Endothelial cell (in vitro differentiated cells): ENCODE results near the gene DOCK6. TPM values are rescaled to one million over a fixed set of nuclear protein-coding genes. Genes with fewer than 3 reads are reported as not detected.

ENCODE experiments used
- DNase-seq: peaks from one replicate; pipeline ENCODE4 v3.0.0; 2021; ENCODE audit warnings: low spot score
- H3K27ac Mint-ChIP-seq: one replicate; pipeline ENCODE4 v1.8.0; 2021; ENCODE audit warnings: mixed read lengths, inconsistent platforms; ENCODE audit not compliant: unreplicated experiment
- H3K27me3 Mint-ChIP-seq: one replicate; pipeline ENCODE4 v1.8.0; 2021; ENCODE audit warnings: mild to moderate bottlenecking, moderate library complexity, mixed read lengths, inconsistent platforms; ENCODE audit not compliant: unreplicated experiment
- H3K36me3 Mint-ChIP-seq: one replicate; pipeline ENCODE4 v1.8.0; 2021; ENCODE audit warnings: mild to moderate bottlenecking, low read depth, mixed read lengths, inconsistent platforms; ENCODE audit not compliant: unreplicated experiment
- H3K4me1 Mint-ChIP-seq: one replicate; pipeline ENCODE4 v1.8.0; 2021; ENCODE audit warnings: mild to moderate bottlenecking, mixed read lengths, inconsistent platforms; ENCODE audit not compliant: unreplicated experiment
- H3K4me3 Mint-ChIP-seq: one replicate; pipeline ENCODE4 v1.8.0; 2021; ENCODE audit warnings: mild to moderate bottlenecking, mixed read lengths, inconsistent platforms; ENCODE audit not compliant: unreplicated experiment
- H3K9me3 Mint-ChIP-seq: one replicate; pipeline ENCODE4 v1.8.0; 2021; ENCODE audit warnings: mixed read lengths, inconsistent platforms; ENCODE audit not compliant: unreplicated experiment
- CTCF ChIP-seq: fragments of 200-600 bp; sonication (generic); IDR thresholded peaks from one replicate; pipeline ENCODE4 v1.5.0; 2021; ENCODE audit warnings: antibody characterized with exemption; ENCODE audit not compliant: unreplicated experiment
- total RNA-seq: library from RNA; stranded (reverse); fragmentation: NEBNext Ultra II Directional; extraction: Animal tissue kit (Norgen Biotek cat#: 25700); gene quantifications from one replicate; pipeline ENCODE4 v1.2.1, GENCODE V29; 2021; ENCODE audit not compliant: unreplicated experiment

The DOCK6 gene
- total RNA-seq, 1 donor from 2014 or later: 411 TPM

GRCh38 chr19:11256189-11256588 lies 6.1 kb downstream of the DOCK6 start:
- H3K4me1 Mint-ChIP-seq: peaks cover 38% of the 10 kb centered on the region
- peak; percentile 42 for DNase-seq
- peaks cover 5% of the 10 kb centered on the region for H3K27me3 Mint-ChIP-seq
- peaks cover 11% of the 10 kb centered on the region for H3K36me3 Mint-ChIP-seq
- H3K27ac Mint-ChIP-seq: no peak overlapping the region
- no peak for TF ChIP-seq CTCF
- no peaks in the 10 kb centered on the region for H3K9me3 Mint-ChIP-seq
- peak overlapping the region; percentile 42 for H3K4me3 Mint-ChIP-seq

- H3K9me3 Mint-ChIP-seq: no peaks in the 10 kb centered on the region
- H3K27me3 Mint-ChIP-seq: no peaks in the 10 kb centered on the region
- no peak overlapping the region for H3K27ac Mint-ChIP-seq
- H3K36me3 Mint-ChIP-seq: peaks cover 18% of the 10 kb centered on the region
- peaks cover 30% of the 10 kb centered on the region for H3K4me1 Mint-ChIP-seq
- H3K4me3 Mint-ChIP-seq: no peak overlapping the region
- no peak for TF ChIP-seq CTCF
- no peak for DNase-seq
These were observed 7.7 kb downstream of the DOCK6 start for GRCh38 chr19:11254666-11255065.

GRCh38 chr19:11252665-11253355 lies 9.5 kb downstream of the DOCK6 start:
- Mint-ChIP-seq H3K4me1 (peaks cover 27% of the 10 kb centered on the region), H3K9me3 (no peaks in the 10 kb centered on the region), H3K4me3 (peak overlapping the region; percentile 59), H3K27me3 (no peaks in the 10 kb centered on the region), H3K27ac (peak overlapping the region; percentile 75), H3K36me3 (peaks cover 28% of the 10 kb centered on the region)
- DNase-seq: no peak
- TF ChIP-seq CTCF: no peak

- Mint-ChIP-seq H3K4me1 (peaks cover 27% of the 10 kb centered on the region), H3K27me3 (peaks cover 2% of the 10 kb centered on the region), H3K4me3 (no peak overlapping the region), H3K36me3 (peaks cover 34% of the 10 kb centered on the region), H3K9me3 (no peaks in the 10 kb centered on the region), H3K27ac (no peak overlapping the region)
- TF ChIP-seq CTCF: no peak
- no peak for DNase-seq
These were observed 10.5 kb downstream of the DOCK6 start for GRCh38 chr19:11251650-11252314.

GRCh38 chr19:11251217-11251616 lies 11.1 kb downstream of the DOCK6 start:
- no peak overlapping the region for H3K27ac Mint-ChIP-seq
- no peak for TF ChIP-seq CTCF
- peaks cover 5% of the 10 kb centered on the region for H3K27me3 Mint-ChIP-seq
- peaks cover 26% of the 10 kb centered on the region for H3K4me1 Mint-ChIP-seq
- DNase-seq: no peak
- no peak overlapping the region for H3K4me3 Mint-ChIP-seq
- H3K9me3 Mint-ChIP-seq: no peaks in the 10 kb centered on the region
- peaks cover 40% of the 10 kb centered on the region for H3K36me3 Mint-ChIP-seq
